Measurements from ENCODE around the gene PSAP.

PSAP gene

DNA sequence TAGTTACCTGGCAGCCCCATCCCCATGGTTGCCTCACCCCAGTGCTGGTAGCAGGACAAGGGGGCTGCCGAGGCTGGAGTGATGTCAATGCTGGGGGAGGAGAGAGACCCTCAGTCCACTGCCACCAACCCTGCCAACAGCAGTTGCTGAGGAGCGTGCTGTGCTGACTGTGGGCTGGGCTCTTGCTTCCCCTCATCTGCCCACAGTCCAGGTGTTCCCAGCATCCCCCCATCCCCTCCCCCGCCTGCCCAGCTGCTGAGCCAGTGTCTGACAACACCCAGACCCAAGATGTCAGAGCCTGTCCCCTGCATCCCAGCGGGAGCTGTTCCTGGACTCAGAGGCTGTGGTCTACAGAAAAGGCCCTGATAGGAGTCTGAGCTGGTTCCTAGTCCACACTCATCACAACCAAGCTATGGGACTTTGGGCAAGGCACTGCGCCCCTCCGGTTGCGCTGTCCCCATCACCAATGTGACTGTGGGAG lies 14.6 kb upstream of the PSAP start:
- TF ChIP-seq, protein P1, sequence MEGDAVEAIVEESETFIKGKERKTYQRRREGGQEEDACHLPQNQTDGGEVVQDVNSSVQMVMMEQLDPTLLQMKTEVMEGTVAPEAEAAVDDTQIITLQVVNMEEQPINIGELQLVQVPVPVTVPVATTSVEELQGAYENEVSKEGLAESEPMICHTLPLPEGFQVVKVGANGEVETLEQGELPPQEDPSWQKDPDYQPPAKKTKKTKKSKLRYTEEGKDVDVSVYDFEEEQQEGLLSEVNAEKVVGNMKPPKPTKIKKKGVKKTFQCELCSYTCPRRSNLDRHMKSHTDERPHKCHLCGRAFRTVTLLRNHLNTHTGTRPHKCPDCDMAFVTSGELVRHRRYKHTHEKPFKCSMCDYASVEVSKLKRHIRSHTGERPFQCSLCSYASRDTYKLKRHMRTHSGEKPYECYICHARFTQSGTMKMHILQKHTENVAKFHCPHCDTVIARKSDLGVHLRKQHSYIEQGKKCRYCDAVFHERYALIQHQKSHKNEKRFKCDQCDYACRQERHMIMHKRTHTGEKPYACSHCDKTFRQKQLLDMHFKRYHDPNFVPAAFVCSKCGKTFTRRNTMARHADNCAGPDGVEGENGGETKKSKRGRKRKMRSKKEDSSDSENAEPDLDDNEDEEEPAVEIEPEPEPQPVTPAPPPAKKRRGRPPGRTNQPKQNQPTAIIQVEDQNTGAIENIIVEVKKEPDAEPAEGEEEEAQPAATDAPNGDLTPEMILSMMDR (IDR thresholded peaks at IDR 0.05; ENCODE audit: low read depth, low read length): no peak

GRCh38 chr10:71864911-71865361 lies 13.9 kb upstream of the PSAP start:
- DNase-seq (ENCODE audit: extremely low read depth, low read depth): no peak
- TF ChIP-seq, protein P1 (IDR thresholded peaks at IDR 0.05; ENCODE audit: low read depth, low read length): no peak

More for the DNA sequence above, 14.6 kb upstream of the PSAP start:
- no peak for DNase-seq (ENCODE audit: extremely low read depth, low read depth)

DNA sequence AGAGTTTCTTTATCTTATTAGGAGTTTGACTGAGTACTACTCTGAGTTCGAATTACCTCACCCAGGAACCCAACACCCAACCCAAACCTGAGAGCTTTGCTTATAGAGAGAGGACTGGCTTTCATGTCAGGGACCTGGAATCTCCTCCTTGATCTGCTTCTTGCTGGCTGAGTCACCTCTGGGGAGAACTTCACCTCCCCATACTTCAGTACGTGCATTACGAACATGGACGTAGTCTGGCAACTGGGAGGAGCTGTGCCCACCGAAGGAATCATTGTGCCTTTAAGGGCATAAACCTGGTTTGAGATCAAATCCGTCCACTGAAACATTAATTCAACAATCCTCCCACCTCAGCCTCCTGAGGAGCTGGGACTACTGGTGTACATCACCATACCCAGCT lies 12.2 kb upstream of the PSAP start:
- TF ChIP-seq, protein P1 (IDR thresholded peaks at IDR 0.05; ENCODE audit: low read depth, low read length): no peak
- no peak for DNase-seq (ENCODE audit: extremely low read depth, low read depth)

DNA sequence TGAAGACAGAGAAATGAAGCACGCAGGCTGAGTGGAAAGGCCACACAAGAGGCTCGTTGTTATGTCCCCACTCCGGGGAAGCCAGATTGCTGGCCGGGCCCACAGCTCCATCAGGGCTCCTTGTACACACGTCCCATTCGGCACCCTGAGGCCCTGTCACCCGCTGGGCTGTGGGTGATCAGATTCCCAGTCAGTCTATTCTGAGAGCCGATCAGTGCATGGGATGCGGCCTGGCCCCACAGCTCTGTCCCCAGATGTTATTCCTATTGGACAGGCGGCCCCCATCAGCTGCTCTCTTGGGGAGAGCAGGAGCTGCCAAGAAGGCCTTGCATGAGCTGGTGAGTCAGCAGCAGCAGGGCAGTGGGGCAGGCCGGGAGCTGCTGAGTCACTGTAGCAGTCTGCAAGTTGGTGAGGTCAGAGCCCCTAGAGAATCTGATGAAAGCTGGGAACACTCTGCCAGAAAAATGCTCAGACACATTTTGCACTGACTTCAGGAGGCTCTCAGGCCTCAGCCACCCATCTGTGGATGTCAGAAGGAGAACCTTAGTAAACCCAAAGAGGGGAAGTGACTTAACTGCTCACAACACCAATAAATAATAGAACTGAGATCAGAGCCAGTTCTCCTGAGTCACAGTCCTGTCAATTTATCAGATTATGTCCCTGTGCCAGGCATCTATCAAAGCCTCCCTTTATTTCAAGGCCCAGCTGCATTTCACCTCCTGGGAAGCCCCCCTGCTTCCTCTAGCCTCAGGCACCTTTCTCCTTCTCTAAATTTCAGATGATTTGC lies 9.4 kb upstream of the PSAP start:
- TF ChIP-seq, protein P1 (IDR thresholded peaks at IDR 0.05; ENCODE audit: low read depth, low read length): no peak
- DNase-seq (ENCODE audit: extremely low read depth, low read depth): peak; percentile 99

GRCh38 chr10:71857934-71858890 lies 7.2 kb upstream of the PSAP start:
- TF ChIP-seq, protein P1 (IDR thresholded peaks at IDR 0.05; ENCODE audit: low read depth, low read length): no peak
- no peak for DNase-seq (ENCODE audit: extremely low read depth, low read depth)

DNA sequence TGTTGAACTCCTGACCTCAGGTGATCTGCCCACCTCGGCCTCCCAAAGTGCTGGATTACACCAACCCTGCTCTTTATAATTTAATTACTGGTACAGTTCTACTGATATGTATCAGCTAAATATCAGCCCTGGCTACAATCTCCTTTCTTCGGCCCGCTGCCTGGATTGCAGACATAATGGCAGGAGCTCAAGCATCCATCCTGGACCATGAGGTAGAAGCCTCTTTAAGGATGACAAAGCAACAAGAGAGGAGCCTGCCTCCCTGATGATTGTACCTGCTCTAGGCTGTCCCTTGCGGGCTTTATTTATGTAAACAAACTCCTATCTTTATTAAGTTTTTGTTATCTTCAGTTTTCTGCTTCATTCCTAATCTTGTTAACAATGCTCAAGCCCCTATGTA lies 5.6 kb upstream of the PSAP start:
- TF ChIP-seq, protein P1 (IDR thresholded peaks at IDR 0.05; ENCODE audit: low read depth, low read length): no peak
- DNase-seq (ENCODE audit: extremely low read depth, low read depth): no peak
